ENCODE data around the gene CILP.

Gene CILP

GRCh38 chr15:65221697-65222096, 10.4 kb upstream of the CILP start:
- no peak for FAIRE-seq

DNA sequence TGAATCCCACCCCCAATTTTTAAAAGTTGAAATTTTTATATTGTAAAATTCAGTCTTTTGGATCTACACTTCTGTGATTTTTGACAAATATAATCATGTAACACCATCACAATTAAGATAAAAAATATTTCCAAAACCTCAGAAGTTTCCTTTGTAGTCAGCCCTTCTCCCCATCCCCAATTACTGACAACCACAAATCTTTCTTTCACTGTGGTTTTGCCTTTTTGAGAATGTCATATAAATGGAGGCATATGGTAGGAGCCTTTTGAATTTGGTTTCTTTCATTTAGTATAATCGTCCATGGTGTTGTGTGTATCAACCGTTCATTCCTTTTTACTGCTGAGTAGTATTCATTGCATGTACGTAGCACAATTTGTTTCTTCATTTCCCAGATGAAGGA, 7.9 kb upstream of the CILP start:
- no peak for FAIRE-seq

DNA sequence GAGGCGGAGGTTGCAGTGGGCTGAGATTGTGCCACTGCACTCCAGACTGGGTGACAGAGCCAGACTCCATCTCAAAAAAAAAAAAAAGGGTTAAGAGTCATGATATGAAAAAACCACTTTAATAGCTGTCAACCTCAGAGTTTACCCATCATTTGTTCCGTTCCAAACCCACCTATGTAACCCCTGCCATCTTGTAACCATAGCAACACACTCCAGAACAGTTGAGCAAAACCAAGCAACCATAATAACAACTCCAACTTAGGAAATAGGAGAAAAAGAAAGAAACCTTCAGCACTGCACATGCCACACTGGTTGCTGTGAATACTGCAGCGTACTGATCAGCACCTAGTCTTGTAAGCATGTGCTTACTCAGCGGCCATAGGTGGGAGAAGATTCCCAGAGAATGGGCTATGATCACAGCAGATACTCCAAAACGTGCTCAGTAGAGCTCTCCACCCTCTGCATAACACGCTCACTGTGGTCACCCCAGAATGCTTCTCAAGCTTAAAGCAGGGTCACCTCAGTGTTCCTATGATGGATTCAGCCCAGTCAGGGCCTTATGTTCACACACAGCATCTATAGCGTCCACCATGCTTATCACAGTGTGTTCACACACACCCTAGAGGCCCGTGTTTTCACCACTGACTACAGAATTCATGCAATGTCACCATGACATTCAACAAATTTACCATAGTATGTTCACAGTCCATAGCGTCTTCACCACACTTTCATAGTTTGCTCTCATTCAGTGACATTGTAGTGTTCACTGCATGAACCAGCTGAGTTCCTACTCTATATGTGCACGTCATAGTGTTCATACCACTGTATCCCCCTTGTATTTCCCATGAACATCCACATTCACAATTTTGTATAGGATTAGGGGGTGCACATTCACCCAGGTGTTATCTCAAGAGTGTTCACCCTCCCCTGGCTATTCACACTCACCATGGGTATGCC, 6.5 kb upstream of the CILP start:
- FAIRE-seq: no peak

DNA sequence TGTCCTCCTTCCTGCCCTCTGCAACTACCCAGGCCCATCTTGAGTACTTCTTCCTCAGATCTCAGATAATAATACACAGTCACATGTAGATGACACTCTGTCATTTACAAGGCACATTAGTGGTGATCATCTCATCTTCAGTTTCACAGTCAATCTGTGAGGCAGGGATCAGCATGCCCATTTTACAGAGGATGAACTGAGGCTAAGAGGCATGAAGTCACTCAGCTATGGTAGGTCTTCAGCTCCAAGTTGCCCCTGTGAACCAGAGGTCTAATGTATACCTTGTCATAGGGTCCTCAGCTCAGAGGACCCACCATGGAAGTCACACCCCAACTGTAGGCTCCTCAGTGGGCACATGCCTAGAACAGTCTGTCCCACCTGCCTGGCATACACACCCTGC, 4.2 kb upstream of the CILP start:
- no peak for FAIRE-seq

- no peak for FAIRE-seq
These were observed 2.7 kb upstream of the CILP start for GRCh38 chr15:65214010-65214409.

DNA sequence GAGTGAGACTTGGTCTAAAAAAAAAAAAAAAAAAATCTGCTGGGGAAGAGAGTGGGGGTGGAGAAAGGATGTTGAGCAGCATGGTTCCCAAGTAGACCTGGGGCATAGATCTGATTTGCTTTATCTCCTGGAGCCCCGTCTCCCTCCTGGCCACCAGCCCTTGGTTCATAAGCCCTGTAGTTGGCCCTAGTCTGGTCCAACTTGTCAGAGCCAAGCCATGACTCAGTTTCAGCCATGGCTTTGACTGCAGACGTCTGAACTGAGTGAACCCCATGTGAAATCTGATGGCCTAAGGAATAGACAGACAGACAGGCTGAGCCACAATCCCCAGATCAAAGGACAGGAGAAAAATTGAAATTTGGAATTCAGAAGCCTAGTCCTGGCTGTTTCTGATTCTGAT, 2.0 kb upstream of the CILP start:
- no peak for FAIRE-seq

GRCh38 chr15:65212097-65212496, 824 bp upstream of the CILP start:
- FAIRE-seq: no peak

DNA sequence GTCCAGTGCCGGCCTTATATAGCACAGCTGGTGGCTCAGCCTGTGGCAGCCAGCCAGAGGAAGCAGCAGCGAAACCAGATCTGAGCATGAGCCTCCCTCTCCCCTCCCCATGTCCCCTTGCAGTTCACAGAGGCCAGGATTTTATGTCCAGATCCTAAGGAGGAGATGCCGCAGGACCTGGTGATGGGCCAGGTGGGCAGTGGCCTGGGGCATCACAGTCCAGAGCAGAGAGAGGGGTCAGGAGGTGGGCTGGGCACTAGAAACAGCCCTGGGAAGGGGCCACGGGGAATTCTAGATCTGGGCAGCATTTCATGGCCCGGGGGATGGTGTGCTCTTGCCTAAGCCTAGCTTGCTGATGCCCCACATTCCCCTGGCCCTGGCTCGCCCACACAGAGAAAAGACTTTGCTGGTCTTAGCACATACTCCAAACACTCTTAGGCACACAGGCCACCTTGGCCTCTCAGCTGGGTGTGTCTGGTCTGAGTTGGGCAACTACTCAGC, 259 bp upstream of the CILP start:
- FAIRE-seq: no peak

GRCh38 chr15:65209701-65210643, 1.3 kb downstream of the CILP start:
- FAIRE-seq: no peak

GRCh38 chr15:65208647-65209046, 2.6 kb downstream of the CILP start:
- no peak for FAIRE-seq

- FAIRE-seq: no peak
These were observed 3.9 kb downstream of the CILP start for GRCh38 chr15:65207280-65207840.

DNA sequence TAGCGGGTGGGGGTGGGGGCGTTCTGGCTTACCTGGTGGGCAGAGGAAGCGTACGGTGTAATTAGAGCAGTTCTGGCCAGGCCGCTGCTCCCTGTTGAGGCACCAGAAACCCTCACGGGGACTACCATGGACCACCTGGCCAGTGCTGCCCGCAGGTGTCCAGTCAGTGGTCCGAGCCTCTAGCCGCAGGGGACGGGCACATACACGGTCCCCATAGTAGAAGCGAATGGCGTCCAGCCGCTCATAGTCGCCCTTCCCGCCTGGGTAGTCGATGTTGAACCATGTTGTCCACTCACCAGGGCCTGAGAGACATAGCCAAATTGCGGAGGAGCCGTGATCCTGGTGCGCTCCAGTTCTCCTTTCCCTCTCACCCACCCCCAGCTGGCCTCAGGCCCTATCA, 4.5 kb downstream of the CILP start:
- no peak for FAIRE-seq

DNA sequence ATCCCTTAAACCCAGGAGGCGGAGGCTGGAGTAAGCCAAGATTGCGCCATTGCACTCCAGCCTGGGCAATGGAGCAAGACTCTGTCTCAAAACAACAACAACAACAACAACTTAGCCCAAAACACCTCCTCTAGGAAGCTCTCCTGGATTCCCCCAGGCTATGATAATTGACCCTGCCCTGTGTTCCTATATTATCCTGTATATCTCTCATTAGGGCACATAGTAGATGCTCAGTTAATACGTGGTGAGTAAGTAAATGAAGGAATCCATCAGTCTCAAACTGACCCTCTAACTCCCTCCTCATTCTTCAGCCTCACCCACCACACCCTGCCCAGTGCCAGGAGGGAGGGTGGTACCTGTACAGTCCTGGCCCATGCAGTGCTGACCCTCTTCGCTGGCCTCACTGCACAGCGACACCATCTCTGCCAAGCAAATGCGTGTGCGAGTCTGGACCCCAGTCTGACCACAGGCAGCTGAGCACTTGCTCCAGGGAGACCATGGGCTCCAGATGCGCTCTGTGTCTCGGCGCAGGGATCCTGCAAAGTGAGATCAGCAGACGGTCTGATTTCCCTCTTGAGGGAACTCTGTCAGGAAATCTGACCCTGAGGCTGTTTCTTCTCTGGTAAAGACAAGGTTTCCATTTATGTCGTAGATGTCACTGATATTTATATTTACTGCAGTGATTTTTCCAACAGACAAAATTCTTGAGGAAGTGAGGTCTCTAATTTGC, 6.2 kb downstream of the CILP start:
- no peak for FAIRE-seq

DNA sequence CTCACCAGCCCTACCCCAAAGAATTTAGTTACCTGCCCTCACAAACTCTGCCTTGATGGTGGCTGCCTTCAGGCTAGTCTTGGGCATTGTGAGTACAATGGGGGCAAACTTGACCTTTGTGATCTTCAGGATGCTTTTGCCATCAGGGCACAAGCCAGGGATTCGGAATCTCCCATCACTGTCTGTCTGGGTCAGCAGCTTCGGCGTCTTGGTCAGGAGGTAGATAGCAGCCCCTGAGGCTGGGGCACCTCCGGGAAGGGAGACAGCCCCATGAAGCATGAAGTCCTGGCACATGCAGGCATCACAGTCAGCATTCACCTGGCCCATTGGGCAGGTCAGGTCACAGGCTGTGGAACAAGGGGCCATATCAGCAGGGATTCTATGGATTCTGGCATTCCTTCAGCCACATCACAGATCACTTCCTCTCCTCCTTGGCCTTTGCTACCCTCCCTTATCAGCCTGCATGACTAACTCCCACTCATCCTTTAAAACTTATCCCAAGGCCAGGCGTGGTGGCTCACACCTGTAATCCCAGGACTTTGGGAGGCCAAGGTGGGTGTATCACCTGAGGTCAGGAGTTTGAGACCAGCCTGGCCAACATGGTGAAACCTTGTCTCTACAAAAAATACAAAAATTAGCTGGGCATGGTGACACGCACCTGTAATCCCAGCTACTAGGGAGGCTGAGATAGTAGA, 6.9 kb downstream of the CILP start:
- FAIRE-seq: no peak

DNA sequence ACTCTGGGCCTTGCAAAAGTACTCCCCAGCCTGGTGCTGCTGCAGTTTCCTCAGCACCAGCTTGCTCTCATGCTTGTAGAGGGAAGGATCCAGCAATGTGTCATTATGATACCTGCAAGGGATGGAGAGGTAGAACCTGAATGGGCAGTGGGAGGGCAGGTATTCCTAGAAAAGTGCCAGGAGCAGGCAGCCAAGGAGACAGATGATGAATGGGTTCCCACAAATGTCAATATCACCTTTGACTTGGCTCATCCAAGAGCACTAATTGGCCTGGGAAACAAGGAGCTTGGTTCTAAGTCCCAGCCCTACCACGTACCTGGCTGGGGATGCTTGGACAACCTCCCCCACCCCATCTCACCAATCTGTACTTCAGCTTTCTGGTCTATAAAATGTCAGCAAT, 9.4 kb downstream of the CILP start:
- FAIRE-seq: no peak

DNA sequence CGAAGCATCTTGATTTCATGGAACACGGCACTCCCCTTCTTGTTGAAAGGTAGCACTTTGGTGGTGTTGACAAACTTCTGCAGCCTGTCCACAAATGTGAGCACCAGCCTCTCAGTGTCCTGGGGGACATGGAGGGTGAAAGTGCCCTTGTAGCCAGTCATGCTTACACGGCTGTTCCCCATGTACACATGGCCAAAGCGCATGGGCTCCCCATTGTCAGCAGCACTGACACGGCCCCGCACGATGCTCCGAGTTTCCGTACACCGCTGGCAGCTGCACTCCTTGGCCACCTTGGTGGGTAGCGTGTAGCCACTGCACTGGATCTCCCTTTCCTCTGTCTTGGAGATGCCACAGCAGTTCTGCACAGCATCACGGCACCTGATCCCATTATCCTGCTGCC, 12.7 kb downstream of the CILP start:
- FAIRE-seq: no peak

- FAIRE-seq: no peak
These were observed 14.0 kb downstream of the CILP start for GRCh38 chr15:65197337-65197645.

DNA sequence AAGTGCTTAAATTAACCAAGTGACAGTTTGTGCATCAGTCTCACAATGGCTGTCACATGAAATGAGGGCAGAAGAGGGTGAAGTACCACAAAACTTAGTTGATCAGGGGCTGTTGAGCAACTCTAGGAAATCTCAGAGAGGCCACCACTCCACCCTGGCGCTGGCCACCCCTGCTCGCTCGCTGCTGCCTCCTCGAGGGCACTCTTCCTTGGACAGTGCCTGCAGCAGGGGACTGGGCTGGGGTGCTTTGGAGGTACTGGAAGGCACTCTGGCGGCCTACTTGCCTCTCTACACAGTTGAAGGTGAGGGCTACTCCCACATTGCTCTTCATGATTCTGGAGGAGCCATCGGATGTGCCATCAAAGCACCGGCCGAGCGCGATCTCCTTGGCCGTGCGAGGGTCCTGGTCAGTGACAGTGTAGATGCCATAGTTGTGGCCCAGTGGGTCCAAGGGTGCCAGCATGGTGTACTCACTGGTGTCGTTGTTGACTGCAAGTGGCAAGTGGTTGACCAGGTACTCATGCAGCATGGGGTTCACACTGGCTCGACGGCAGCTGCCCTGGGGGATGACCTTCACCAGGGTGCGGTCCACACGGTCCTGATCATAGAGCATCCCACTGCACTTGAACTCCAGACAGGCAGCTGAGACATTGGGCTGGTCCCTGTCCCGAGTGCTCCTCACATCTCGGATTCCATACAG, 14.5 kb downstream of the CILP start:
- FAIRE-seq: no peak

GRCh38 chr15:65195548-65195923, 15.7 kb downstream of the CILP start:
- no peak for FAIRE-seq

DNA sequence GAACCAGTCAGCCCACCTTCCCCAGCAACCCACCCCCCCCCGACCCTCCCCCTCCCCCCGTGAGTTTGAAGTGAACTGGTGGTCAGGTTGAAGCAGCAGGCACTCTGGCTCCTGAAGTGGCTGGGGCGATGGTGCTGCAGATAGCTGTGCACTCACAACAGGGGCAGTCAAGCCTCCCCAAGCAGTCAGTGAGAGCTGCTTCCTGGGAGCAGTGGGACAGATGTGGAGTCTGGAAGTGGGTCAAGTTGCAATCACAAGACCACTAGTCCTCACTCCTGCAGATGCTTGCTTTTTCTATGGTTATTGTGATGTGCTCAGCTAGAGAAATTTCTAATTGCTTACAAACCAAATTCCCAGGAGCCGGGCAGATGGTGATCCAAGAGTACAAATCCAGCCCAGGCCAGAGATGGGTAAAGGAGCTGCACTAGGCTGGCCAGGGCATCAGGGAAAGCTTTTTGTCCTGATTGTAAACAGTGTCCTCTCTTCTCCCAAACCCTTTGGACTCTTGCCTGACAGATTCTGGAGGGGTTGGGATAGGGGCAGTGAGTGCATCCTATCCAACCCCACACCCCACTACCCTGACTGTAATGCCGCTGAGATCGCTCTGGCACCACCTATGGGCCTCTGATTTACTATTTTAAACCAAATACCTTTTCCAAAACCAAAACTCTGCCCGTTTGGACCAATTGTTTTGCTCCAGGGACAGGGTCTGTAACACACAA, 16.3 kb downstream of the CILP start:
- no peak for FAIRE-seq

DNA sequence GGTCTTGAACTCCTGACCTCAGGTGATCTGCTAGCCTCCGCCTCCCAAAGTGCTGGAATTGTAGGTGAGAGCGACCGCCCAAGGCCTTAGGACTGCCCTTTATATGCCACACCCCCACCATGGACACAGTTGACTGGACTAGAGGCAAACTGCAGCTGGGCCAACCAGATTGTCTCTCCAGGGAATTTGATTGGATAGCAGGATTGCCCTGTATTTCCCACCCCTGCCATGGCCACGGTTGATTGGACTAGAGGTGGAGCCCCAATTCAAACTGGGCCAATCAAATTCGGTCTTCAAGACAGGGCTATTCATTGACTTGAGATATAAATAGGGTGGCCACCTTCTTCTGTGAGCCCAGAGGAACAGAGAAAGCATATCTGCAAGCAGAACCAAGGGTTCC, 19.3 kb downstream of the CILP start:
- FAIRE-seq: no peak

All from colon (tissue), 2 donors.